ENCODE data around the gene UBR1. TPM values are rescaled to one million over a fixed set of nuclear protein-coding genes. Genes with fewer than 3 reads are reported as not detected.

The UBR1 gene
- total RNA-seq, 4 donors from 2014 or later = 21.3 to 40.7 (median 28.7) TPM

GRCh38 chr15:43093026-43093425 is 12.8 kb downstream of the UBR1 start:
- 88% methylated on average over 1 of the region's 1 CpG for WGBS
- no peaks in the 10 kb centered on the region for H3K27me3 ChIP-seq
- no peak for TF ChIP-seq EP300 (IDR thresholded peaks at IDR 0.05)
- TF ChIP-seq POLR2AphosphoS5 (IDR thresholded peaks at IDR 0.05) = no peak
- TF ChIP-seq POLR2A (IDR thresholded peaks at IDR 0.05; ENCODE audit: low read depth) = no peak
- TF ChIP-seq CTCF (IDR thresholded peaks at IDR 0.05) = no peak
- peak overlapping the region in 2 of 4 donors; percentile 23 to 36 for H3K27ac ChIP-seq (replicated peaks in 1 of 4)
- DNase-seq (ENCODE audit: extremely low spot score) = no peak
- intact Hi-C loops (cut with DNase I) = no loop called here
- H3K9me3 ChIP-seq = no peaks in the 10 kb centered on the region
- H3K4me1 ChIP-seq = peaks cover 12 to 31% (median 17%) of the 10 kb centered on the region in 4 donors
- H3K36me3 ChIP-seq = peaks cover 0 to 15% (median 4%) of the 10 kb centered on the region in 4 donors
- no peak overlapping the region for H3K4me3 ChIP-seq

- Histone ChIP-seq H3K36me3 (peaks cover 0 to 7% (median 0%) of the 10 kb centered on the region in 4 donors), H3K27me3 (no peaks in the 10 kb centered on the region), H3K4me1 (peaks cover 14 to 27% (median 17%) of the 10 kb centered on the region in 4 donors), H3K4me3 (no peak overlapping the region), H3K27ac (replicated peaks in 1 of 4) (no peak overlapping the region), H3K9me3 (no peaks in the 10 kb centered on the region)
- intact Hi-C loops (cut with DNase I) = no loop called here
- DNase-seq (ENCODE audit: extremely low spot score) = no peak
- WGBS = 99% methylated on average over 4 of the region's 4 CpGs
- no peak for TF ChIP-seq CTCF (IDR thresholded peaks at IDR 0.05)
- TF ChIP-seq POLR2A (IDR thresholded peaks at IDR 0.05; ENCODE audit: low read depth) = no peak
- no peak for TF ChIP-seq POLR2AphosphoS5 (IDR thresholded peaks at IDR 0.05)
- no peak for TF ChIP-seq EP300 (IDR thresholded peaks at IDR 0.05)
Observed at GRCh38 chr15:43091859-43092258, 14.0 kb downstream of the UBR1 start.

- intact Hi-C loops (cut with DNase I) = no loop called here
Observed at GRCh38 chr15:43086551-43086950, 19.3 kb downstream of the UBR1 start.

GRCh38 chr15:43085921-43086320 is 19.9 kb downstream of the UBR1 start:
- TF ChIP-seq CTCF (IDR thresholded peaks at IDR 0.05) = no peak
- no peak for TF ChIP-seq POLR2AphosphoS5 (IDR thresholded peaks at IDR 0.05)
- no peak for TF ChIP-seq POLR2A (IDR thresholded peaks at IDR 0.05; ENCODE audit: low read depth)
- TF ChIP-seq EP300 (IDR thresholded peaks at IDR 0.05) = no peak
- intact Hi-C loops (cut with DNase I) = no loop called here
- peak overlapping the region in 3 of 4 donors; percentile 25 to 57 (median 41) for H3K27ac ChIP-seq (replicated peaks in 1 of 4)

More at GRCh38 chr15:43086551-43086950, 19.3 kb downstream of the UBR1 start:
- Histone ChIP-seq H3K4me3 (no peak overlapping the region), H3K27me3 (no peaks in the 10 kb centered on the region), H3K9me3 (no peaks in the 10 kb centered on the region), H3K36me3 (peaks cover 0 to 44% (median 24%) of the 10 kb centered on the region in 4 donors), H3K4me1 (peaks cover 0 to 24% (median 19%) of the 10 kb centered on the region in 4 donors), H3K27ac (replicated peaks in 1 of 4) (peak overlapping the region in 2 of 4 donors; percentile 11 to 25)
- no peak for TF ChIP-seq EP300 (IDR thresholded peaks at IDR 0.05)
- TF ChIP-seq CTCF (IDR thresholded peaks at IDR 0.05) = no peak
- TF ChIP-seq POLR2A (IDR thresholded peaks at IDR 0.05; ENCODE audit: low read depth) = no peak
- no peak for TF ChIP-seq POLR2AphosphoS5 (IDR thresholded peaks at IDR 0.05)
- no peak for DNase-seq (ENCODE audit: extremely low spot score)
- 30% methylated on average over 1 of the region's 1 CpG for WGBS

GRCh38 chr15:43082509-43082908 is 23.3 kb downstream of the UBR1 start:
- intact Hi-C loops (cut with DNase I) = no loop called here
- no peaks in the 10 kb centered on the region for H3K27me3 ChIP-seq
- H3K36me3 ChIP-seq = peaks cover 0 to 67% (median 43%) of the 10 kb centered on the region in 4 donors
- H3K4me1 ChIP-seq = peaks cover 0 to 24% (median 19%) of the 10 kb centered on the region in 4 donors
- H3K9me3 ChIP-seq = no peaks in the 10 kb centered on the region
- H3K4me3 ChIP-seq = no peak overlapping the region
- no peak overlapping the region for H3K27ac ChIP-seq (replicated peaks in 1 of 4)
- no peak for DNase-seq (ENCODE audit: extremely low spot score)
- TF ChIP-seq POLR2AphosphoS5 (IDR thresholded peaks at IDR 0.05) (no peak), CTCF (IDR thresholded peaks at IDR 0.05) (no peak), EP300 (IDR thresholded peaks at IDR 0.05) (no peak), POLR2A (IDR thresholded peaks at IDR 0.05; ENCODE audit: low read depth) (no peak)
- WGBS = 91% methylated on average over 1 of the region's 1 CpG

More at GRCh38 chr15:43085921-43086320, 19.9 kb downstream of the UBR1 start:
- no peak overlapping the region for H3K4me3 ChIP-seq
- DNase-seq (ENCODE audit: extremely low spot score) = no peak
- H3K9me3 ChIP-seq = no peaks in the 10 kb centered on the region
- H3K36me3 ChIP-seq = peaks cover 0 to 50% (median 30%) of the 10 kb centered on the region in 4 donors
- H3K4me1 ChIP-seq = peaks cover 0 to 24% (median 19%) of the 10 kb centered on the region in 4 donors
- no peaks in the 10 kb centered on the region for H3K27me3 ChIP-seq
